IPS-NIHi11 (cell line): ENCODE results near the gene RASGRP2.
A peak's percentile ranks its signal among the peaks of the same experiment; 100 is the strongest.

Experiments
- DNase-seq: peaks from one replicate; pipeline ENCODE4 v3.0.0; 2012; ENCODE audit warnings: mixed read lengths, low spot score

The RASGRP2 gene

DNA sequence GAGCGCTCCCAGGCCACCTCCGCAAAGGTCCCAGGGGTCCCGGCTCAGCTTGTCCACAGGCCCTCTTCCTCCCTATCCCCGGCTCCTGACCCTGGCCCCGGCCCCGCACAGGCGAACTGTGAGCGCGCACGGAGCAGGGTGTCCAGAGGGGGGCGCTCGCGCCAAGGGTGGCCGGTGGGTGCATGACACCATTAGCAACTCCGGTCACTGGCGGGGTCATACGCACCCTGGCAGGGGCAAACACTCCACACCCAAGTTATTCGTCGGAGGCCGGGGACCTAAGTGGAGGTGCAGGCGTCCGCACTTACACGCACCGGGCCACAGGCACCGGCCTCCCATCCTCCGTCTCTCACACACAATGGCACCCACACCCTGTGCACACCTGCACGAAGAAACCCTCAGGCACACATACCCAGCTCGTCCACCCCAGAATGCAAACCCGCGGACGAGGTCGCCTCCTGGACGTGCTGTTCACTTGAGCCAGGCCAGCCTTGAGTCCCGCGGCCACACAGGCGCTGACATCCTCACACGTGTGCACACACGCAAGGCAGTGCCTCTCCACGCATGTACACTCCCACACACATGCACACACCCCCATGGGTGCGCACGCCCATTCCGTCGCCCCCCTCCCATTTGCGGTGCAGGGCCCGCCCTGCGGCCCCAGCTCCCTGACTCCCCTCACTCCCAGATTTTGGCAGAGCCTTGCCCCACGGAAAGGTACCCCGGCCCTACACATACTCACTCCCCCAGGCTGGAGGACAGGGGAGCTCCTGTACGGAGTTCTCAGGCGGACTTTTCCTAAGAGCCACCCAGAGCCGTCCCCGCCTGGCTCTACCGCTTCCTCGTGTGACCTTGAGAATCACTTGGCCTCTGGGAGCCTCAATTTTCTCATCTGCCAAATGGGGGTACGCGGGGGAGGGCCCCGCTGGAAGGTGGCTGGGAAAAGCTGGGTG lies at the start of gene RASGRP2:
TSS of gene RASGRP2 (minus strand) at position 552 of the 953 bp plus-strand sequence. CDS start 1,276 bp downstream, outside the sequence.
- peak; percentile 78 for DNase-seq

GRCh38 chr11:64792482-64792881 lies 48.5 kb upstream of the RASGRP2 start:
- DNase-seq = no peak

- no peak for DNase-seq
These were observed 47.9 kb upstream of the RASGRP2 start for GRCh38 chr11:64791781-64792291.

- DNase-seq = no peak
These were observed 46.5 kb upstream of the RASGRP2 start for GRCh38 chr11:64790205-64791095.

GRCh38 chr11:64789331-64790204 lies 45.6 kb upstream of the RASGRP2 start:
- DNase-seq = no peak

GRCh38 chr11:64788321-64789215 lies 44.6 kb upstream of the RASGRP2 start:
- no peak for DNase-seq

GRCh38 chr11:64787526-64788320 lies 43.8 kb upstream of the RASGRP2 start:
- peak; percentile 88 for DNase-seq

DNA sequence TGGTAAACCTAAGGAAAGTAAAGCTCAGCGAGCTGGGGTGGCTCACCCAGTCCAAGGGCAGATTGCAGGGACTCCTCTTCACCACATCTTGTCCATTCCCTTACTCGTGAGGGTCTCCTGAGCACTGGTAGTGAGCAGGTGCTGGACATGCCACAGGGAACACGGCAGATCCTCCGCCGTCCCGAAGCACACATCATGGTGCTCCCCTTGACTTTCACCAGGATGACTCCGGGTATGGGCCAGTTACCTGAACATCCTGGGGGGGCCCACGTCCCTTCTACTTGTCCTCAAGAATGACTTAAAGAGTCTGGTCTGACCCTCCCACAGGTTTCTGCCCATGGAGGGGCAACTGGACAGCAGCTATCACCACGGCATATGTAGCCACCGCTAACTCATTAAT lies 42.4 kb upstream of the RASGRP2 start:
- DNase-seq = no peak

GRCh38 chr11:64784813-64785581 lies 41.1 kb upstream of the RASGRP2 start:
- no peak for DNase-seq

DNA sequence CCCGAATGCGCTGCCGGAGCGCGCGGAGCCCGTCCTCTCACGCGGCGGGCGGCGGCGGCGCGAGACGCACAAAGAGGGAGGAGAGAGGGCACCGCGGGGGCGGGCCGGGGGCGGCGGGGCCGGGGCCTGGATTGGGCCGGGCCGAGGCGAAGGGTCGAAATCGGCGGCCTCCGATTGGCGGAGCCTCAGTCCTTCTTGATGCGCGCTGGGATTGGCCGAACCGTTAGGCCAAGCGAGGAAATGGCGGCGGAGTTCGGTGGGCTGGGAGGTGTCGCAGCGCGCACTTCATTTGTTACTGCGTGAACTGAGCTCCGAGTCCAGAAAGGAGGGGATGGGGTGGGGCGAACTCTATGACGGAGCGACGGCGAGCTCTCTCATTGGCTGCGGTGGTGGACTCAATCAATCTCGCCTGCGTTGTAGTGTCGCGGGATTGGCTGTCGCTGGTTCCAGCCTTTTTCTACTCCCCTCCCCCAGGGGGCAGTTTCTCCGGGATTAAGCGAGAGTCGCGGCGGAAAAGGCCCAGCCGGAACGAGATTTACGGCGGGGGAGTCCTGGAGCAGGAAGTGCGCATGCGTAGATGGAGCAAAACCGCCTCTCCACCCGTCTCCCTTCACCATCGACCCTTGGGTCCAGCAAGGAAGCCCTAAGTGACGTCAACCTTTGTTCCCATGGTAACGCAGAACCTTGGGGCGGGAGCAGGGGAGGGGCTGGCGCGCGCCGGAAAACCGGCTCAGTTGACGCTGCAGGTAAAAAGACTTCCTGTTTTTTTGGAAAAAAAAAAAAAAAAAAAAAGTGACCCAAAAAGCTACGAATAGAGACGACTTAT lies 34.7 kb upstream of the RASGRP2 start, which contains the start of gene SF1:
TSS of gene SF1 (minus strand) at position 70 of the 826 bp plus-strand sequence. CDS start 150 bp downstream, outside the sequence.
- peak; percentile 94 for DNase-seq

GRCh38 chr11:64778223-64778472 lies 34.2 kb upstream of the RASGRP2 start:
- DNase-seq = no peak

- peak; percentile 89 for DNase-seq
These were observed 33.7 kb upstream of the RASGRP2 start for GRCh38 chr11:64777449-64778222.

DNA sequence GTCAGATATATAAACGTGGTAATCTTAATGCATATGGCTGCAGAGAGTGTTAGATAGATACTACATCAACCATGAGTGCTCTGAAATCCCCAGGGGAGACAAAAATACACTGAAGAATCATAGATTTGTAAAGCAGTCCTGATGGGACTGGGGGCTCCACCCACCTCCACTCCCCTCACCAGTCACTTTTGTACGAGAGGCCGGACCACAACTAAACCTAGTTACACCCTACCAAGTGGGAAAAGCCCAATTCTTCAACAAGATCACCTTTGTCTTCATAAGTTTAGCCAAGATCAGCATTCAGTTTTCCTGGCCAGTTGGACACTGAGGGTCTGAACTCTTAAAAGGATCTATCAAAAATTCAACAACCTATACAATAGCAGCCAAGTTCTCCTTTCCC lies 32.9 kb upstream of the RASGRP2 start:
- DNase-seq = no peak

- DNase-seq = no peak
These were observed 32.5 kb upstream of the RASGRP2 start for GRCh38 chr11:64776425-64776824.

GRCh38 chr11:64774144-64774543 lies 30.2 kb upstream of the RASGRP2 start:
- DNase-seq = no peak

- DNase-seq = no peak
These were observed 28.5 kb upstream of the RASGRP2 start for GRCh38 chr11:64772303-64773018.

- no peak for DNase-seq
These were observed 27.9 kb upstream of the RASGRP2 start for GRCh38 chr11:64771861-64772260.
